ENCODE data around the gene SHISAL2A. TPM values are rescaled to one million over a fixed set of nuclear protein-coding genes. Genes with fewer than 3 reads are reported as not detected.

SHISAL2A gene
- polyA plus RNA-seq, 1 experiment = not detected

DNA sequence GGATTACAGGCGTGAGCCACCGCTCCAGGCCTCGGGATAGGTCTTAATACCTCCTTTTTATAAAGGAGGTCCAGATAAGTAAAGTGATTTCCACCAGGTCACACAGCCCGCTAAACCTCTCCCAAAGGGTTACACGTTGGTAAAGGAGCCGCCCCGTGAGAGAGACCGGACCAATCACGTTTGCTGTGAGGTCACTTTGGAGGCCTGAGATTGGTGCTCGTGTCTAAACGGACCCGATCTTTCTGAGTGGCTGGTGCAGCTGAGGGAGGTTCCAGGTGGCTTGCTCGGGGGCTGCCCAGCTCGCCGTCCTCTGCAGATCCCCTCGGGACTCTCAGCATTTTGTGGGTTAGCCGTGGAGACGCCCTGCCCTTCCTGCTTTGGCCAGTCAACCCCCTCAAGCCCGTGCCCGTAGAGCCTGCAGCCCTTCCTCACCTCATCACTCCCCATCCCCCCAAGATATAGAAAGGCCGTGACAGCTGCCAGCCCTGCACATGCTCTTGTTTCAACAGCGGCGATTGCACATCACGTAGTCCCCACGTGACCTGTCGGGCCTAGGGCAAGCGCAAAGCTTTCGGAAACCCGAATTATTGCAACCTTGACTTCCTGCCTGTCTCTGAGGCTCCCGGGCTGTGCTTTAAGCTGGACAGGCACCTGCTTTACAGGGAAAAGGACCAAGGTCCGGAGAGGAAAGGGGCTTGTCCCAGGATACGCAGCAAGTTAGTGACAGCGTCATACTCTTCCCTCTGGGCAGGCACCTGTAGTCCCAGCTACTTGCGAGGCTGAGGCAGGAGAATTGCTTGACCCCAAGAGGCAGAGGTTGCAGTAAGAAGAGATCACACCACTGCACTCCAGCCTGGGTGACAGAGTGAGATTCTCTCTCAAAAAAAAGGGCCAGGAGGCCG lies 70.2 kb downstream of the SHISAL2A start:
- POLR2A ChIA-PET = interaction anchor here (0.6 to 1.6 kb wide), 3 partner anchors 23 to 221 kb away, joined by 3 to 5 read pairs (median 4); partner anchors contain the start of gene ZYG11B
- CTCF ChIA-PET = interaction anchor here (0.5 to 0.6 kb wide), 3 partner anchors 22 to 195 kb away, joined by 3 to 8 read pairs (median 5); no protein-coding TSS in a partner anchor

DNA sequence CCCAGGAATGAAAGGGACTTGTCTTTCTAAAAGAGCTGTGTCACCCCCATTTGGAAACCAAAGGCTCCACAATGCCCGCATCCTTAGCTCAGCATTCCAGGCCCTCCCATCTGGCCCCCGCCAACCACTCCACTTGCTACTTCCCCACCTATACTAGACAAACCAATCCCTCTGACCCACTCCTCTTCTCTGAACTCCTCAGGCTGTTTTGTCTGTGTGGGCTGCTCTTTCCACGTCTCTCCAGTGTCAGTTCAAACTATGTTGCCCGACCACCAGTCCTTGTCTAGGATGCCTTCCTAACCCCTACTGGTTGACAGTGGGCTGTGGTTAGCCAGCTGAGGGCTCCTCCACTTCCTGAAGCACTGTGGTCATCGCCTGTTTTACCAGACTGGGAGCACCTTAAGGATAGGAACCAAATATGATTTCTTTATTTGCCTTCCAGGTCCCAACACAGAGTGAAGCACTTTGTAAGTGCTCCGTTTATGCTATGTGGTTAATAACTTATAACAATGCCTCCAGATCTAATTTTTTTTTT lies 73.2 kb downstream of the SHISAL2A start:
- Histone ChIP-seq H3K4me3 (ENCODE audit: low read depth, low read length) (no peak overlapping the region), H3K27ac (ENCODE audit: low read depth, low read length) (no peak overlapping the region), H3K27me3 (ENCODE audit: control insufficient read depth, insufficient read depth, low read length) (no peaks in the 10 kb centered on the region), H3K9me3 (ENCODE audit: control insufficient read depth, insufficient read depth, low read length) (no peaks in the 10 kb centered on the region)
- ChIA-PET POLR2A (no interaction called here), CTCF (no interaction called here)
- DNase-seq (ENCODE audit: low read depth, low spot score) = no peak
- TF ChIP-seq, protein P1, sequence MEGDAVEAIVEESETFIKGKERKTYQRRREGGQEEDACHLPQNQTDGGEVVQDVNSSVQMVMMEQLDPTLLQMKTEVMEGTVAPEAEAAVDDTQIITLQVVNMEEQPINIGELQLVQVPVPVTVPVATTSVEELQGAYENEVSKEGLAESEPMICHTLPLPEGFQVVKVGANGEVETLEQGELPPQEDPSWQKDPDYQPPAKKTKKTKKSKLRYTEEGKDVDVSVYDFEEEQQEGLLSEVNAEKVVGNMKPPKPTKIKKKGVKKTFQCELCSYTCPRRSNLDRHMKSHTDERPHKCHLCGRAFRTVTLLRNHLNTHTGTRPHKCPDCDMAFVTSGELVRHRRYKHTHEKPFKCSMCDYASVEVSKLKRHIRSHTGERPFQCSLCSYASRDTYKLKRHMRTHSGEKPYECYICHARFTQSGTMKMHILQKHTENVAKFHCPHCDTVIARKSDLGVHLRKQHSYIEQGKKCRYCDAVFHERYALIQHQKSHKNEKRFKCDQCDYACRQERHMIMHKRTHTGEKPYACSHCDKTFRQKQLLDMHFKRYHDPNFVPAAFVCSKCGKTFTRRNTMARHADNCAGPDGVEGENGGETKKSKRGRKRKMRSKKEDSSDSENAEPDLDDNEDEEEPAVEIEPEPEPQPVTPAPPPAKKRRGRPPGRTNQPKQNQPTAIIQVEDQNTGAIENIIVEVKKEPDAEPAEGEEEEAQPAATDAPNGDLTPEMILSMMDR (IDR thresholded peaks at IDR 0.05; ENCODE audit: low read depth, low read length) = no peak

More for the DNA sequence above, 70.2 kb downstream of the SHISAL2A start:
- Histone ChIP-seq H3K9me3 (ENCODE audit: control insufficient read depth, insufficient read depth, low read length) (no peaks in the 10 kb centered on the region; the same call in 1 of the 2 replicates), H3K4me3 (ENCODE audit: low read depth, low read length) (peak overlapping the region; percentile 66), H3K27ac (ENCODE audit: low read depth, low read length) (peak overlapping the region; percentile 52), H3K27me3 (ENCODE audit: control insufficient read depth, insufficient read depth, low read length) (no peaks in the 10 kb centered on the region)
- DNase-seq (ENCODE audit: low read depth, low spot score) = no peak
- TF ChIP-seq, protein P1 (IDR thresholded peaks at IDR 0.05; ENCODE audit: low read depth, low read length) = no peak

Other genes starting within 250 kb of the SHISAL2A start
- gene ORC1, start 228.7 kb upstream of the SHISAL2A start, polyA plus RNA-seq (2011; rRNA removed) = 2.1 and 2.3 TPM in 2 replicates
- 23.5 and 26.7 TPM in 2 replicates for gene PRPF38A, start 228.6 kb upstream of the SHISAL2A start, polyA plus RNA-seq (2011; rRNA removed)
- gene TUT4, start 80.1 kb upstream of the SHISAL2A start, polyA plus RNA-seq (2011; rRNA removed) = 29.3 and 30.0 TPM in 2 replicates
- 14.1 and 16.9 TPM in 2 replicates for gene GPX7, start 30.8 kb upstream of the SHISAL2A start, polyA plus RNA-seq (2011; rRNA removed)
- 12.0 and 13.8 TPM in 2 replicates for gene COA7, start 65.2 kb downstream of the SHISAL2A start, polyA plus RNA-seq (2011; rRNA removed)
- 21.5 and 26.1 TPM in 2 replicates for gene ZYG11B, start 93.3 kb downstream of the SHISAL2A start, polyA plus RNA-seq (2011; rRNA removed)
- gene ZYG11A, start 209.6 kb downstream of the SHISAL2A start, polyA plus RNA-seq (2011; rRNA removed) = 1.0 and 1.1 TPM in 2 replicates

Data from AG04450 (cell line).